Calu3 (cell line): ENCODE measurements around the gene APOL3. TPM values are rescaled to one million over a fixed set of nuclear protein-coding genes. Genes with fewer than 3 reads are reported as not detected.
"Not testable (repeated sequence)": the region's sequence is repeated elsewhere in the genome, so short reads cannot be mapped to it uniquely, and the experiment has no call there.

ENCODE experiments used
- BruUV-seq: library from RNA; stranded (reverse); fragments of 400-500 nt; replicated peaks from 2 replicates; lab custom pipeline; 2021; lab: Mats Ljungman, UMichigan
- CTCF ChIA-PET: fragments of 300-600 bp; sonication (Branson Sonifier 250); formaldehyde crosslinking; loops from one replicate; lab custom pipeline; 2022; ENCODE audit warnings: antibody characterized with exemption; lab: Charles Lee
- DNase-seq: peaks from one replicate; pipeline ENCODE4 v3.0.0; 2022
- H3K27ac Mint-ChIP-seq: one replicate; pipeline ENCODE4 v1.8.0; 2022; ENCODE audit warnings: mixed read lengths; ENCODE audit not compliant: unreplicated experiment
- H3K27me3 Mint-ChIP-seq: one replicate; pipeline ENCODE4 v1.8.0; 2022; ENCODE audit warnings: mixed read lengths; ENCODE audit not compliant: unreplicated experiment
- H3K36me3 Mint-ChIP-seq: one replicate; pipeline ENCODE4 v1.8.0; 2022; ENCODE audit warnings: mild to moderate bottlenecking, moderate library complexity, mixed read lengths; ENCODE audit not compliant: insufficient read depth, unreplicated experiment
- H3K4me1 Mint-ChIP-seq: one replicate; pipeline ENCODE4 v1.8.0; 2022; ENCODE audit warnings: mild to moderate bottlenecking, low read depth, mixed read lengths; ENCODE audit not compliant: unreplicated experiment
- H3K4me3 Mint-ChIP-seq: one replicate; pipeline ENCODE4 v1.8.0; 2022; ENCODE audit warnings: mild to moderate bottlenecking, low read depth, moderate library complexity, mixed read lengths; ENCODE audit not compliant: unreplicated experiment
- H3K9me3 Mint-ChIP-seq: one replicate; pipeline ENCODE4 v1.8.0; 2022; ENCODE audit warnings: low read depth, mixed read lengths; ENCODE audit not compliant: unreplicated experiment
- intact Hi-C: fragments of 100-400 bp; cut with micrococcal nuclease; formaldehyde crosslinking; loops from one replicate; pipeline ENCODE4 v1.10.0; 2022; ENCODE audit not compliant: unreplicated experiment
- total RNA-seq: library from RNA; stranded (reverse); gene quantifications from 2 replicates; pipeline ENCODE4 v1.2.3, GENCODE V29; 2022
- TF ChIP-seq, protein P1 (sequence below): fragments of 200-600 bp; IDR thresholded peaks from one replicate; pipeline ENCODE4 v1.8.0; 2022; ENCODE audit warnings: antibody characterized with exemption; ENCODE audit not compliant: unreplicated experiment

The APOL3 gene
- total RNA-seq, 1 experiment from 2014 or later: 7.7 TPM

DNA sequence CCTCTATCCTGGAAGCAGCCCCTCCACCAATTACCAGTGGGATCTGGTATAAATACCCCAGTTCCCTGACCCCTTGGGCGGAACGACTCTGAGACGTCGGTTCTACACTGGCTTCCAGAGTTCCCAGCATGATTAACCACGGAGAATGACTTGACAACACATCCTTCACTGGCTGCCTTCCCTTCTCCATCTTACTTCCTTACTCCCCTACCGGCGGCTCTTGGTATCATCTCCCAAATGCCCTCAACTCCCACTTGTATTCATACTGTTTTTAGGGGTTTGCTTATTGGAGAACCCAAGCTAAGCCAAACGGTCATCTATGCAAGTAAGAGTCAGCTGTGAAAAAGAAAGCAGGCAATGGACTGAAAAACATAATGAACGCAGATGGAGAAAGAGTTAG is 56.1 kb downstream of the APOL3 start:
- TF ChIP-seq, protein P1, sequence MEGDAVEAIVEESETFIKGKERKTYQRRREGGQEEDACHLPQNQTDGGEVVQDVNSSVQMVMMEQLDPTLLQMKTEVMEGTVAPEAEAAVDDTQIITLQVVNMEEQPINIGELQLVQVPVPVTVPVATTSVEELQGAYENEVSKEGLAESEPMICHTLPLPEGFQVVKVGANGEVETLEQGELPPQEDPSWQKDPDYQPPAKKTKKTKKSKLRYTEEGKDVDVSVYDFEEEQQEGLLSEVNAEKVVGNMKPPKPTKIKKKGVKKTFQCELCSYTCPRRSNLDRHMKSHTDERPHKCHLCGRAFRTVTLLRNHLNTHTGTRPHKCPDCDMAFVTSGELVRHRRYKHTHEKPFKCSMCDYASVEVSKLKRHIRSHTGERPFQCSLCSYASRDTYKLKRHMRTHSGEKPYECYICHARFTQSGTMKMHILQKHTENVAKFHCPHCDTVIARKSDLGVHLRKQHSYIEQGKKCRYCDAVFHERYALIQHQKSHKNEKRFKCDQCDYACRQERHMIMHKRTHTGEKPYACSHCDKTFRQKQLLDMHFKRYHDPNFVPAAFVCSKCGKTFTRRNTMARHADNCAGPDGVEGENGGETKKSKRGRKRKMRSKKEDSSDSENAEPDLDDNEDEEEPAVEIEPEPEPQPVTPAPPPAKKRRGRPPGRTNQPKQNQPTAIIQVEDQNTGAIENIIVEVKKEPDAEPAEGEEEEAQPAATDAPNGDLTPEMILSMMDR: no peak
- no peak for DNase-seq
- no peak overlapping the region for H3K27ac Mint-ChIP-seq
- intact Hi-C loops: no loop called here
- no peaks in the 10 kb centered on the region for H3K36me3 Mint-ChIP-seq
- H3K4me3 Mint-ChIP-seq: no peak overlapping the region
- no TSS peak for BruUV-seq
- CTCF ChIA-PET: no interaction called here
- H3K9me3 Mint-ChIP-seq: no peaks in the 10 kb centered on the region
- peaks cover 24% of the 10 kb centered on the region for H3K27me3 Mint-ChIP-seq
- no peaks in the 10 kb centered on the region for H3K4me1 Mint-ChIP-seq

DNA sequence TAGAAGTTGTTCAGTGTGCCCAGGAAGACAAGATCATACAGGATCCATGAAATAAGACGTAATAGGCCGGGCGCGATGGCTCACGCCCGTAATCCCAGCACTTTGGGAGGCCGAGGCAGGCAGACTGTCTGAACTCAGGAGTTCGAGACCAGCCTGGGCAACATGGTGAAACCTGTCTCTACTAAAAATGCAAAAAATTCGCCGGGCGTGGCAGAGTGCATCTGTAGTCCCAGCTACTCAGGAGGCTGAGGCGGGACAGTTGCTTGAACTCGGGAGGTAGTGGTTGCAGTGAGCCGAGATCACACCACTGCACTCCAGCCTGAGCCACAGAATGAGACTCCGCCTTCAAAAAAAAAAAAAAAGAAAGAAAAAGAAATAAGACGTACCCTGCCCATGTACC is 56.7 kb downstream of the APOL3 start:
- Mint-ChIP-seq H3K4me1 (no peaks in the 10 kb centered on the region), H3K27me3 (peaks cover 24% of the 10 kb centered on the region), H3K27ac (no peak overlapping the region), H3K36me3 (no peaks in the 10 kb centered on the region), H3K4me3 (no peak overlapping the region), H3K9me3 (no peaks in the 10 kb centered on the region)
- DNase-seq: no peak
- TF ChIP-seq, protein P1: no peak
- CTCF ChIA-PET: no interaction called here
- no TSS peak for BruUV-seq
- intact Hi-C loops: no loop called here

DNA sequence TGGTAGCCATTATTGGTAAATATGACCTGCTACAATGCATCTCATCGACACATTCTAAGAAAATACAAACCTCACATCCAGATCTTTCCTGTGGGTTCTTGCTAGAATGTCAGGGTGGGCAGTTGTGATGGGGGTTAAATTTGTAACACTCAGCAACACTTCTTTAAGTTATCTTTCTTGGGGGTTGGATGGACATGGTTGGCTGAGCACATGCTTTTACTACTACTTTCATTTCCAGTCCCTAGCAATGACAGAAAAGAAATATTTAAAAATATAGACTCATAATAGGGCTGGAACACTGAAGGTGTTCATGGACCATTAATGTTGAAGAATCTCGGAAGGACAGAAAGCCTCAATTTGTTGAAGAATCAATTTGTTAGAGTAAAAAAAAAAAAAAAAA is 57.6 kb downstream of the APOL3 start:
- Mint-ChIP-seq H3K9me3 (no peaks in the 10 kb centered on the region), H3K4me1 (no peaks in the 10 kb centered on the region), H3K27me3 (peaks cover 24% of the 10 kb centered on the region), H3K4me3 (no peak overlapping the region), H3K27ac (no peak overlapping the region), H3K36me3 (no peaks in the 10 kb centered on the region)
- BruUV-seq: no TSS peak
- intact Hi-C loops: no loop called here
- TF ChIP-seq, protein P1: no peak
- no peak for DNase-seq
- CTCF ChIA-PET: no interaction called here

DNA sequence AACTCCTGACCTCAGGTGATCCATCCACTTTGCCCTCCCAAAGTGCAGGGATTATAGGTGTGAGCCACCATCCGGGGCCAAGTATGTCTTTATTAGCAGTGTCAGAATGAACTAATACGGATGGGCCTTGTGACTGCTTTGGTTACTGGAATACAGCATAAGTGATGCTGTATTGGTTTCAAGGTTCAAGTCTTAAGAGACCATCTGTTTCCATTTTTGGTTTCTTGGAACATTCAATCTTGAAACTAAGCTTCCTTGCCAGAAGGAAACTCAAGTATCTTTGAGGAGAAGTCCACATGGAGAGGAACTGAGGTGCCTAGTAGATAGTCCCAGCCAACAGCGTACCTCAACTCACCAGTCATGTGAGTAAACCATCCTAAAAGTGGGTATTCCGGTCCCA is 58.8 kb downstream of the APOL3 start:
- TF ChIP-seq, protein P1: no peak
- Mint-ChIP-seq H3K27me3 (peaks cover 19% of the 10 kb centered on the region), H3K9me3 (no peaks in the 10 kb centered on the region), H3K4me1 (no peaks in the 10 kb centered on the region), H3K27ac (no peak overlapping the region), H3K4me3 (no peak overlapping the region), H3K36me3 (no peaks in the 10 kb centered on the region)
- no peak for DNase-seq
- no TSS peak for BruUV-seq
- intact Hi-C loops: no loop called here
- CTCF ChIA-PET: no interaction called here

DNA sequence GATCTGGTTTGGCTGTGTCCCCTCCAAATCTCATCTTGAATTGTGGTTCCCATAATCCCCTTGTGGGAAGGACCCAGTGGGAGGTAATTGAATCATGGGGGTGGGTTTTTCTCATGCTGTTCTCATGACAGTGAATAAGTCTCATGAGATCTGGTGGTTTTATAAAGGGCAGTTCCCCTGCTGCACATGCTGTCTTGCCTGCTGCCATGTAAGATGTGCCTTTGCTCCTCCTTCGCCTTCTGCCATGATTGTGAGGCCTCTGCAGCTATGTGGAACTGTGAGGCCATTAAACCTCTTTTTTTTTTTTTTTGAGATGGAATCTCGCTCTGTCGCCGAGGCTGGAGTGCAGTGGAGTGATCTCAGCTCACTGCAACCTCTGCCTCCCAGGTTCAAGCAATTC is 59.6 kb downstream of the APOL3 start:
- intact Hi-C loops, BruUV-seq, H3K27ac Mint-ChIP-seq, H3K9me3 Mint-ChIP-seq, CTCF ChIA-PET, H3K36me3 Mint-ChIP-seq, DNase-seq, H3K4me3 Mint-ChIP-seq, H3K4me1 Mint-ChIP-seq: not testable (repeated sequence)
- H3K27me3 Mint-ChIP-seq: peaks cover 10% of the 10 kb centered on the region
